ENCODE data around the gene RPS15.

DNA sequence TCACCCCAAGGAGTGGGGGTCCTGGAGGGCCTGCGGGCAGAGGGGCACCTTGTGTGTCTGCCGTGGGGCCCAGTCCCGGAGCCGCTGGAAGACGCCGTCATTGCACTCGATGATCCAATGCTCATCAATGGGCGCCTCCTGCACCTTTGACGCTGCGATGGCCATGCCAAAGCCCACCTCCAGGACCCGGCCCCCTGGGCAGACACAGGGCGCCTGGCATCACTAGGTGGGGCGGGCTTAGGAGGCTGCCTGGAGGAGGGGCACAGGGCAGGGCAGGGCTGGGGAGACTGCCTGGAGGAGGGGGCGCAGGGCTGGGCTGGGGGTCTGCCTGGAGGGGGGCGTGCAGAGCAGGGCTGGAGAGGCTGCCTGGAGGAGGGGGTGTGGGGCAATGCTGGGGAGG, 38.5 kb upstream of the RPS15 start:
- TF ChIP-seq ESRRG (CRISPR knock-in tag; IDR thresholded peaks at IDR 0.05) (no peak), RARB (CRISPR knock-in tag; IDR thresholded peaks at IDR 0.05) (no peak), TCF4 (CRISPR knock-in tag; IDR thresholded peaks at IDR 0.05; ENCODE audit: borderline replicate concordance) (no peak)
